H1 (cell line): Measurements from ENCODE around the gene CD300LG. TPM values are rescaled to one million over a fixed set of nuclear protein-coding genes. Genes with fewer than 3 reads are reported as not detected.

ENCODE experiments used
- CTCF ChIA-PET: fragments of 300-600 bp; sonication (Branson Sonifier 250); formaldehyde crosslinking; loops from one replicate; lab custom pipeline; 2021; ENCODE audit not compliant: partially characterized antibody; lab: Charles Lee
- POLR2A ChIA-PET: fragments of 300-600 bp; sonication (Branson Sonifier 250); formaldehyde crosslinking; loops from one replicate; lab custom pipeline; 2021; ENCODE audit warnings: inconsistent platforms; ENCODE audit not compliant: partially characterized antibody; lab: Charles Lee
- DNase-seq, 2 experiments: peaks; one replicate each; pipeline versions ENCODE4 v3.0.0 to v3.0.0-alpha.2; 2010 to 2022; ENCODE audit warnings: low spot score in 2 of 2, low read depth in 1 of 2, mixed read lengths in 1 of 2
- FAIRE-seq: peaks from 2 replicates; lab custom pipeline; 2011; peaks lifted over from hg19 to GRCh38; lab: Jason Lieb, UNC
- H2AFZ ChIP-seq: 2 replicates; pipeline ENCODE4 v1.8.1; 2012; ENCODE audit warnings: low read length, inconsistent platforms
- H2AK5ac ChIP-seq: 2 replicates; pipeline ENCODE4 v1.6.1; 2013; ENCODE audit warnings: low read depth, low read length
- H2BK120ac ChIP-seq: replicated peaks from 2 replicates; pipeline ENCODE3; 2013; ENCODE audit warnings: low read depth, low read length, inconsistent platforms
- H2BK12ac ChIP-seq: 2 replicates; pipeline ENCODE4 v1.6.1; 2013; ENCODE audit warnings: low read depth, low read length
- H2BK15ac ChIP-seq: 2 replicates; pipeline ENCODE4 v1.6.1; 2013; ENCODE audit warnings: low read length
- H2BK20ac ChIP-seq: 2 replicates; pipeline ENCODE4 v1.6.1; 2013; ENCODE audit warnings: low read length
- H2BK5ac ChIP-seq: 2 replicates; pipeline ENCODE4 v1.6.1; 2013; ENCODE audit warnings: low read depth, low read length
- H3K14ac ChIP-seq: 2 replicates; pipeline ENCODE4 v1.6.1; 2013; ENCODE audit warnings: inconsistent platforms; ENCODE audit not compliant: insufficient read length
- H3K18ac ChIP-seq: 2 replicates; pipeline ENCODE4 v1.6.1; 2013; ENCODE audit warnings: low read length; ENCODE audit errors: extremely low read depth
- H3K23ac ChIP-seq: 2 replicates; pipeline ENCODE4 v1.6.1; 2013; ENCODE audit warnings: inconsistent platforms; ENCODE audit not compliant: insufficient read length
- H3K23me2 ChIP-seq: 2 replicates; pipeline ENCODE4 v1.6.1; 2013; ENCODE audit warnings: low read depth, low read length
- H3K27ac ChIP-seq: 2 replicates; pipeline ENCODE4 v1.6.1; 2011; ENCODE audit warnings: low read depth, low read length, inconsistent platforms
- H3K27me3 ChIP-seq, 4 experiments: replicated peaks in 1 of 4; 1 replicate in 1 of 4; 2 replicates in 3 of 4; pipeline versions ENCODE4 v1.6.1 to v1.8.1; 2011 to 2013; ENCODE audit warnings: low read length in 3 of 4, mild to moderate bottlenecking in 3 of 4, inconsistent platforms in 2 of 4, mixed read lengths in 2 of 4, moderate library complexity in 1 of 4; ENCODE audit not compliant: control insufficient read depth in 3 of 4, insufficient read depth in 3 of 4; ENCODE audit errors: extremely low read depth in 1 of 4
- H3K36me3 ChIP-seq, 4 experiments: 2 replicates each; pipeline versions ENCODE4 v1.6.1 to v1.8.1; 2011 to 2013; ENCODE audit warnings: mild to moderate bottlenecking in 4 of 4, low read length in 3 of 4, moderate library complexity in 2 of 4, control low read depth in 1 of 4, inconsistent platforms in 1 of 4; ENCODE audit not compliant: insufficient read depth in 4 of 4, control insufficient read depth in 2 of 4
- H3K4ac ChIP-seq: replicated peaks from 2 replicates; pipeline ENCODE3; 2013; ENCODE audit warnings: low read length, low read depth, mixed read lengths, inconsistent platforms; ENCODE audit not compliant: insufficient read length
- H3K4me1 ChIP-seq, 4 experiments: replicated peaks in 1 of 4; 1 replicate in 1 of 4; 2 replicates in 3 of 4; pipeline versions ENCODE4 v1.6.1 to v1.8.1; 2011 to 2013; ENCODE audit warnings: low read length in 3 of 4, inconsistent platforms in 2 of 4, mixed read lengths in 1 of 4; ENCODE audit not compliant: insufficient read depth in 4 of 4, control insufficient read depth in 3 of 4
- H3K4me2 ChIP-seq, 2 experiments: 2 replicates each; pipeline versions ENCODE4 v1.6.1 to v1.8.1; 2011 to 2013; ENCODE audit warnings: low read depth in 2 of 2, low read length in 2 of 2, control low read depth in 1 of 2, inconsistent platforms in 1 of 2, mild to moderate bottlenecking in 1 of 2; ENCODE audit not compliant: insufficient read depth in 1 of 2
- H3K4me3 ChIP-seq, 4 experiments: fragments of 200-600, 300-600 bp in 1 of 4; sonication (generic), shearing (Covaris generic), sonication (Bioruptor Twin) in 1 of 4; 2 replicates each; pipeline versions ENCODE4 v1.5.1 to v1.8.1; 2011 to 2016; ENCODE audit warnings: low read length in 4 of 4, low read depth in 3 of 4, control low read depth in 2 of 4, inconsistent platforms in 2 of 4, mild to moderate bottlenecking in 2 of 4, mixed read lengths in 1 of 4, moderate library complexity in 1 of 4; ENCODE audit not compliant: insufficient read depth in 2 of 4; ENCODE audit errors: extremely low read depth in 1 of 4
- H3K56ac ChIP-seq: replicated peaks from 2 replicates; pipeline ENCODE3; 2013; ENCODE audit warnings: low read depth, mild to moderate bottlenecking, mixed read lengths, low read length, inconsistent platforms; ENCODE audit not compliant: insufficient read length
- H3K79me1 ChIP-seq: 2 replicates; pipeline ENCODE4 v1.6.1; 2013; ENCODE audit warnings: low read depth, low read length, control low read depth
- H3K79me2 ChIP-seq, 2 experiments: 2 replicates each; pipeline versions ENCODE4 v1.6.1 to v1.8.1; 2012 to 2013; ENCODE audit warnings: low read length in 2 of 2, mild to moderate bottlenecking in 2 of 2, inconsistent platforms in 1 of 2; ENCODE audit not compliant: insufficient read depth in 2 of 2, control insufficient read depth in 1 of 2
- H3K9ac ChIP-seq, 4 experiments: replicated peaks in 1 of 4; 1 replicate in 1 of 4; 2 replicates in 3 of 4; pipeline versions ENCODE4 v1.6.1 to v1.8.1; 2011 to 2013; ENCODE audit warnings: low read depth in 3 of 4, low read length in 3 of 4, control low read depth in 2 of 4, mild to moderate bottlenecking in 2 of 4, moderate library complexity in 2 of 4, inconsistent platforms in 1 of 4; ENCODE audit errors: extremely low read depth in 1 of 4
- H3K9me3 ChIP-seq, 2 experiments: 2 replicates each; pipeline versions ENCODE4 v1.6.1 to v1.8.1; 2012 to 2013; ENCODE audit warnings: mild to moderate bottlenecking in 2 of 2, moderate library complexity in 2 of 2, control low read depth in 1 of 2, inconsistent platforms in 1 of 2, low read depth in 1 of 2, low read length in 1 of 2, mixed read lengths in 1 of 2; ENCODE audit not compliant: insufficient read depth in 2 of 2
- H4K20me1 ChIP-seq, 2 experiments: replicated peaks in 1 of 2; 2 replicates each; pipeline versions ENCODE3 to v1.8.1; 2011 to 2013; ENCODE audit warnings: inconsistent platforms in 2 of 2, low read length in 2 of 2, mild to moderate bottlenecking in 1 of 2; ENCODE audit not compliant: insufficient read depth in 2 of 2, control insufficient read depth in 1 of 2
- H4K5ac ChIP-seq: 2 replicates; pipeline ENCODE4 v1.6.1; 2013; ENCODE audit warnings: low read length, low read depth, mixed read lengths, inconsistent platforms; ENCODE audit not compliant: insufficient read length
- H4K8ac ChIP-seq: 2 replicates; pipeline ENCODE4 v1.8.0; 2013; ENCODE audit warnings: mild to moderate bottlenecking, moderate library complexity, low read length, inconsistent platforms; ENCODE audit not compliant: insufficient read depth; ENCODE audit errors: extremely low read depth
- H4K91ac ChIP-seq: replicated peaks from 2 replicates; pipeline ENCODE3; 2013; ENCODE audit warnings: low read length, mixed read lengths, inconsistent platforms; ENCODE audit not compliant: insufficient read length
- ATF3 ChIP-seq: IDR thresholded peaks from 2 replicates; pipeline ENCODE4 v1.6.1; 2011; ENCODE audit warnings: low read depth, mild to moderate bottlenecking, low read length; ENCODE audit not compliant: insufficient read depth
- CHD1 ChIP-seq: IDR thresholded peaks from 2 replicates; pipeline ENCODE4 v1.6.1; 2012; ENCODE audit warnings: low read depth, low read length, improper control_type of control experiment
- CREB1 ChIP-seq: IDR thresholded peaks from 2 replicates; pipeline ENCODE4 v1.6.1; 2012; ENCODE audit warnings: inconsistent platforms
- EGR1 ChIP-seq: IDR thresholded peaks from 2 replicates; pipeline ENCODE4 v1.6.1; 2011; ENCODE audit warnings: low read depth, low read length, borderline replicate concordance
- GABPA ChIP-seq: IDR thresholded peaks from 2 replicates; pipeline ENCODE4 v1.6.1; 2011; ENCODE audit warnings: mild to moderate bottlenecking, low read length, moderate library complexity, borderline replicate concordance; ENCODE audit not compliant: insufficient read depth
- KDM4A ChIP-seq: IDR thresholded peaks from one replicate; pipeline ENCODE4 v1.7.1; 2012; ENCODE audit warnings: low read depth, mild to moderate bottlenecking, moderate library complexity, low read length, inconsistent platforms; ENCODE audit not compliant: severe bottlenecking
- MAX ChIP-seq: IDR thresholded peaks from 2 replicates; pipeline ENCODE4 v1.6.1; 2012; ENCODE audit warnings: inconsistent platforms
- NRF1 ChIP-seq: IDR thresholded peaks from 2 replicates; pipeline ENCODE4 v1.6.1; 2011; ENCODE audit warnings: mild to moderate bottlenecking, low read depth, low read length, improper control_type of control experiment
- POLR2A ChIP-seq, 2 experiments: IDR thresholded peaks; 1 replicate in 1 of 2; 2 replicates in 1 of 2; pipeline ENCODE4 v1.6.1; 2011; ENCODE audit warnings: low read depth in 2 of 2, low read length in 2 of 2, mild to moderate bottlenecking in 2 of 2; ENCODE audit errors: control extremely low read depth in 1 of 2
- RAD21 ChIP-seq, 2 experiments: IDR thresholded peaks in 1 of 2; conservative IDR thresholded peaks in 1 of 2; 2 replicates each; pipeline ENCODE4 v1.6.1; 2011; ENCODE audit warnings: low read depth in 2 of 2, low read length in 2 of 2, improper control_type of control experiment in 1 of 2, inconsistent platforms in 1 of 2, mild to moderate bottlenecking in 1 of 2, moderate library complexity in 1 of 2
- SIN3A ChIP-seq, 2 experiments: IDR thresholded peaks in 1 of 2; conservative IDR thresholded peaks in 1 of 2; 2 replicates each; pipeline ENCODE4 v1.6.1; 2011 to 2012; ENCODE audit warnings: low read length in 2 of 2, improper control_type of control experiment in 1 of 2, low read depth in 1 of 2, mild to moderate bottlenecking in 1 of 2
- TEAD4 ChIP-seq: IDR thresholded peaks from 2 replicates; pipeline ENCODE4 v1.6.1; 2012; ENCODE audit warnings: low read depth, low read length, inconsistent platforms, mixed read lengths
- WGBS, 2 experiments: shearing (Covaris generic) in 1 of 2; methylation state at CpG; one replicate each; pipeline versions ENCODE4 v1.1.6 to v1.1.7; 2013 to 2015; ENCODE audit warnings: low lambda C conversion rate in 2 of 2, mixed read lengths in 2 of 2, inconsistent platforms in 1 of 2, low coverage in 1 of 2, missing lambda C conversion rate in 1 of 2; ENCODE audit not compliant: insufficient replicate concordance in 2 of 2, insufficient coverage in 1 of 2, insufficient read length in 1 of 2; ENCODE audit errors: extremely low coverage in 1 of 2, missing lambda C conversion rate in 1 of 2; 5-methylcytosine and 5-hydroxymethylcytosine counted together
- polyA plus RNA-seq, 7 experiments: library from polyadenylated mRNA; depleted of rRNA in 3 of 7; stranded (reverse) in 5 of 7; unstranded in 2 of 7; fragments of >200 nt in 5 of 7; fragments of 200-250 nt in 2 of 7; gene quantifications; 1 replicate in 5 of 7; 2 replicates in 1 of 7; 4 replicates in 1 of 7; pipeline versions ENCODE4 v1.2.1 to v1.2.3, GENCODE V29; 2011 to 2013; ENCODE audit warnings: missing spikeins in 2 of 7, mixed read lengths in 2 of 7
- total RNA-seq: library from RNA; stranded (reverse); fragmentation: NEBNext Ultra II Directional; extraction: Animal tissue kit (Norgen Biotek cat#: 25700); gene quantifications from 2 replicates; pipeline ENCODE4 v1.2.1, GENCODE V29; 2021

Gene CD300LG
- total and polyA plus RNA-seq, 2 of the 8 experiments (the other 6 are each of a cell fraction or from before 2014, with no cell fraction given) = 0.06 TPM; not detected in 1

GRCh38 chr17:43857141-43857540, 10.2 kb downstream of the CD300LG start:
- DNase-seq = no peak
- H3K79me2 ChIP-seq = no peaks in the 10 kb centered on the region
- no peak overlapping the region for H2BK120ac ChIP-seq
- H4K5ac ChIP-seq = no peak overlapping the region
- H3K36me3 ChIP-seq = no peaks in the 10 kb centered on the region
- H3K4me2 ChIP-seq = no peak overlapping the region
- H3K23ac ChIP-seq = no peak overlapping the region
- 88% methylated on average over 5 of the region's 5 CpGs; no CpG with 5 or more reads in 1 of the 2 experiments for WGBS, 2 experiments
- POLR2A ChIA-PET = no interaction called here
- no peaks in the 10 kb centered on the region for H4K20me1 ChIP-seq
- no peak overlapping the region for H3K18ac ChIP-seq
- no peak overlapping the region for H3K14ac ChIP-seq
- H2AFZ ChIP-seq = no peak overlapping the region
- H3K4ac ChIP-seq = no peak overlapping the region
- TF ChIP-seq KDM4A (no peak), CREB1 (no peak), ATF3 (no peak), NRF1 (no peak), GABPA (no peak), MAX (no peak), SIN3A (conservative IDR thresholded peaks at IDR 0.05 in 1 of 2, IDR thresholded peaks at IDR 0.05 in 1 of 2; ENCODE audit: low read depth in 1 of 2, low read length in 2 of 2) (no peak), RAD21 (IDR thresholded peaks at IDR 0.05 in 1 of 2, conservative IDR thresholded peaks at IDR 0.05 in 1 of 2; ENCODE audit: low read depth in 2 of 2, low read length in 2 of 2) (no peak), CHD1 (no peak), EGR1 (no peak), POLR2A (IDR thresholded peaks at IDR 0.05; ENCODE audit: control extremely low read depth in 1 of 2, low read depth in 2 of 2, low read length in 2 of 2) (no peak), TEAD4 (no peak)
- TF ChIP-seq, all 59 proteins: peak for 0
- Histone ChIP-seq H3K56ac (no peak overlapping the region), H3K27me3 (no peaks in the 10 kb centered on the region), H3K4me1 (peaks cover 0 to 4% (median under 1%) of the 10 kb centered on the region in 4 experiments; a peak in 3 of 7 replicates), H3K4me3 (no peak overlapping the region), H2BK12ac (no peak overlapping the region), H4K91ac (no peak overlapping the region), H3K23me2 (no peaks in the 10 kb centered on the region), H2BK20ac (no peak overlapping the region), H2BK15ac (no peak overlapping the region), H3K27ac (no peak overlapping the region), H3K9ac (no peak overlapping the region), H2BK5ac (no peak overlapping the region), H3K9me3 (no peaks in the 10 kb centered on the region), H2AK5ac (no peak overlapping the region), H3K79me1 (no peaks in the 10 kb centered on the region), H4K8ac (no peak overlapping the region)
- CTCF ChIA-PET = interaction anchor here (0.8 to 6.0 kb wide), 10 partner anchors 11 to 69 kb away, joined by 3 to 30 read pairs (median 5); partner anchors contain the start of gene CD300LG
- FAIRE-seq = no peak
